ENCODE data around the gene POU2F3.

DNA sequence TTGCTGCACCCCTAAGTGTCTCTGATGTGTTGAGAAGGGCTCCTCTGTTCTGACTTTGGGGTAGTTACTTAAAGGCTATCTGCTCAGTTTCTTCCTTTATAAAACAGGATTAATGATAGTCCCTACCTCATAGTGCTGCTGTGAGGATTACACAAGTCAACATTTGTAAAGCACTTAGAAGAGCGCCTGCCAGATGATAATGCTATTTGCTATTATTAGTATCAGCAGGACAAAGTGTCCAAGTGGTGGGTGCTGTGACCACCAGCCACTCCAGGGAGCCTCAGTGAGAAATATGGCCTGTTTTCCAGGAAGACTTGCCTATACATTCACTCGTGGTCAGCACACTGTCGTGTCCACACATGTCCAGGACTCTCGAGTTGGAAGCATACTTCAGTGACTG lies 16.2 kb downstream of the POU2F3 start:
- TF ChIP-seq CTCF (IDR thresholded peaks at IDR 0.05; ENCODE audit: low read length) (no peak), EZH2phosphoT487 (IDR thresholded peaks at IDR 0.05; ENCODE audit: low read length) (no peak)
